K562 (cell line): ENCODE results near the gene FN1. TPM values are rescaled to one million over a fixed set of nuclear protein-coding genes. Genes with fewer than 3 reads are reported as not detected.

Source experiments
- CREB3L1 ChIP-seq: fragments of 450-650 bp; IDR thresholded peaks from 2 replicates; pipeline ENCODE4 v1.6.1; 2014; ENCODE audit warnings: low read depth, mild to moderate bottlenecking, moderate library complexity, borderline replicate concordance
- FOXJ2 ChIP-seq: fragments of 200-800 bp; sonication (Bioruptor generic); IDR thresholded peaks from 2 replicates; pipeline ENCODE4 v1.6.1; 2016; ENCODE audit warnings: missing genetic modification characterization, missing compliant biosample characterization
- FOXK2 ChIP-seq, 2 experiments: fragments of 450-650 bp; IDR thresholded peaks in 1 of 2; conservative IDR thresholded peaks in 1 of 2; 2 replicates each; pipeline ENCODE4 v1.6.1; 2016; ENCODE audit warnings: low read depth in 2 of 2, mild to moderate bottlenecking in 1 of 2
- FOXP1 ChIP-seq: sonication (generic); formaldehyde crosslinking; IDR thresholded peaks from 2 replicates; pipeline ENCODE4 v1.8.0; 2022; ENCODE audit warnings: mild to moderate bottlenecking, missing genetic modification reagents
- GMEB1 ChIP-seq: fragments of 250-450 bp; sonication (Bioruptor Pico); IDR thresholded peaks from 2 replicates; pipeline ENCODE4 v1.4.0; 2020; ENCODE audit warnings: mild to moderate bottlenecking
- LCOR ChIP-seq: sonication (generic); formaldehyde crosslinking; IDR thresholded peaks from 2 replicates; pipeline ENCODE4 v1.8.0; 2022; ENCODE audit warnings: mild to moderate bottlenecking, missing genetic modification reagents
- NCOR1 ChIP-seq: fragments of 450-650 bp; IDR thresholded peaks from 2 replicates; pipeline ENCODE4 v1.6.1; 2016; ENCODE audit warnings: mild to moderate bottlenecking, moderate library complexity
- SMARCA4 ChIP-seq: fragments of 450-650 bp; IDR thresholded peaks from 2 replicates; pipeline ENCODE4 v1.6.1; 2016
- YY1 ChIP-seq, 3 experiments: IDR thresholded peaks; 2 replicates each; pipeline ENCODE4 v1.6.1; 2011; ENCODE audit warnings: low read length in 2 of 3, mild to moderate bottlenecking in 2 of 3, moderate library complexity in 2 of 3, borderline replicate concordance in 1 of 3, control low read depth in 1 of 3, low read depth in 1 of 3; ENCODE audit not compliant: insufficient read depth in 3 of 3, insufficient replicate concordance in 2 of 3, control insufficient read depth in 1 of 3, insufficient read length in 1 of 3; ENCODE audit errors: extremely low read depth in 1 of 3
- ZNF165 ChIP-seq: fragments of 250-450 bp; sonication (Bioruptor Pico); IDR thresholded peaks from 2 replicates; pipeline ENCODE4 v1.4.0; 2020; ENCODE audit warnings: borderline replicate concordance
- ZNF639 ChIP-seq, 2 experiments: fragments of 200-800 bp in 1 of 2; sonication (Bioruptor generic) in 1 of 2; sonication (generic) in 1 of 2; formaldehyde crosslinking in 1 of 2; IDR thresholded peaks in 1 of 2; conservative IDR thresholded peaks in 1 of 2; 2 replicates each; pipeline versions ENCODE4 v1.5.0 to v1.6.1; 2016 to 2020; ENCODE audit warnings: missing compliant biosample characterization in 1 of 2, missing genetic modification characterization in 1 of 2, missing genetic modification reagents in 1 of 2
- ZNF764 ChIP-seq: fragments of 250-450 bp; sonication (Bioruptor Pico); IDR thresholded peaks from 2 replicates; pipeline ENCODE4 v1.4.0; 2020; ENCODE audit warnings: low read depth, mild to moderate bottlenecking, moderate library complexity
- polyA plus RNA-seq, 8 experiments: library from polyadenylated mRNA; depleted of rRNA in 4 of 8; stranded (reverse) in 5 of 8; unstranded in 3 of 8; fragments of >200 nt; fragmentation: Nextera tagmentation in 2 of 8; fragmentation: Illumina TruSeq in 1 of 8; extraction: Ambion mirVana in 2 of 8; extraction: Trizol in 1 of 8; gene quantifications; 2 replicates each; pipeline versions ENCODE4 v1.2.1 to v1.2.3, GENCODE V29; 2011 to 2014; ENCODE audit warnings: inconsistent platforms in 1 of 8, missing spikeins in 1 of 8
- total RNA-seq, 7 experiments: library from RNA; depleted of rRNA in 6 of 7; stranded (reverse); fragments of >200 nt in 6 of 7; fragmentation: Illumina TruSeq in 2 of 7; extraction: Trizol in 2 of 7; gene quantifications; 2 replicates each; pipeline versions ENCODE4 v1.2.1 to v1.2.3, GENCODE V29; 2011 to 2021; ENCODE audit warnings: low replicate concordance in 1 of 7

Gene FN1
- total and polyA plus RNA-seq, 9 of the 15 experiments (the other 6 are each of a cell fraction or from before 2014, with no cell fraction given): 7.4 to 19.1 (median 11.2) TPM

- TF ChIP-seq ZNF639 (CRISPR knock-in tag; conservative IDR thresholded peaks at IDR 0.05 in 1 of 2, IDR thresholded peaks at IDR 0.05 in 1 of 2) (peak in 1 of 2 experiments; percentile 64; a peak in 2 of 4 replicates), YY1 (IDR thresholded peaks at IDR 0.05; ENCODE audit: borderline replicate concordance in 1 of 3, control insufficient read depth in 1 of 3, extremely low read depth in 1 of 3, insufficient read depth in 3 of 3, insufficient read length in 1 of 3, insufficient replicate concordance in 2 of 3, low read depth in 1 of 3, low read length in 2 of 3) (peak in 2 of 3 experiments; percentile 62 to 70), ZNF165 (CRISPR knock-in tag) (0 out of 2 replicates have a peak, but pooled peaks have one; percentile 14), GMEB1 (peak; percentile 39; the same call in 1 of the 2 replicates), NCOR1 (peak; percentile 18; the same call in 1 of the 2 replicates), FOXJ2 (tag) (0 out of 2 replicates have a peak, but pooled peaks have one; percentile 40), FOXK2 (conservative IDR thresholded peaks at IDR 0.05 in 1 of 2, IDR thresholded peaks at IDR 0.05 in 1 of 2; ENCODE audit: low read depth in 2 of 2) (0 out of 4 replicates have a peak, but pooled peaks of 1 of the 2 experiments have one; percentile 33), FOXP1 (CRISPR knock-in tag) (peak; percentile 83; the same call in 1 of the 2 replicates), LCOR (CRISPR knock-in tag) (peak; percentile 86), ZNF764 (CRISPR knock-in tag) (no peak), SMARCA4 (0 out of 2 replicates have a peak, but pooled peaks have one; percentile 47), CREB3L1 (peak; percentile 52; the same call in 1 of the 2 replicates)
- TF ChIP-seq, all 486 proteins: peak for 124
Observed at GRCh38 chr2:215311625-215312396, 124.1 kb downstream of the FN1 start, which contains the start of gene ATIC (continued).
